ENCODE measurements around the gene ABHD6.

ABHD6 gene

GRCh38 chr3:58231666-58232065 lies 5.9 kb upstream of the ABHD6 start:
- Histone ChIP-seq H3K9me3 (ENCODE audit: control extremely low read depth in 1 of 5, control insufficient read depth in 4 of 5, insufficient read depth in 2 of 5, low read depth in 1 of 5, low read length in 4 of 5) (no peaks in the 10 kb centered on the region), H3K27me3 (replicated peaks in 2 of 5; ENCODE audit: control insufficient read depth in 4 of 5, insufficient read depth in 5 of 5, low read length in 4 of 5) (peaks cover 0 to 3% (median 0%) of the 10 kb centered on the region in 5 experiments), H3K36me3 (ENCODE audit: control insufficient read depth in 4 of 4, insufficient read depth in 4 of 4, low read length in 3 of 4) (no peaks in the 10 kb centered on the region), H3K4me3 (ENCODE audit: control insufficient read depth in 1 of 7, extremely low read depth in 1 of 7, insufficient read depth in 4 of 7, low read depth in 2 of 7, low read length in 6 of 7) (no peak overlapping the region), H3K27ac (ENCODE audit: insufficient read depth in 1 of 2, low read depth in 1 of 2, low read length in 2 of 2, poor library complexity in 1 of 2, severe bottlenecking in 2 of 2) (no peak overlapping the region), H3K4me1 (ENCODE audit: control extremely low read depth in 1 of 4, control insufficient read depth in 4 of 4, insufficient read depth in 4 of 4, low read length in 3 of 4) (peaks cover 0 to 10% (median 6%) of the 10 kb centered on the region in 4 experiments)
- ChIA-PET POLR2A (no interaction called here), CTCF (interaction anchor here (1.3 to 4.0 kb wide), 4 partner anchors 9 to 42 kb away, joined by 3 to 19 read pairs (median 9); partner anchors contain the start of gene DNASE1L3)
- WGBS (ENCODE audit: insufficient coverage), result 100% methylated on average over 1 of the region's 2 CpGs
- no peak for DNase-seq

GRCh38 chr3:58234516-58234931 lies 3.1 kb upstream of the ABHD6 start:
- peak in 1 of 3 donors; percentile 15 for DNase-seq
- POLR2A ChIA-PET, result no interaction called here

GRCh38 chr3:58235970-58236369 lies 1.6 kb upstream of the ABHD6 start:
- Histone ChIP-seq H3K27me3 (replicated peaks in 2 of 5; ENCODE audit: control insufficient read depth in 4 of 5, insufficient read depth in 5 of 5, low read length in 4 of 5) (peaks cover 0 to 3% (median 0%) of the 10 kb centered on the region in 5 experiments), H3K4me3 (ENCODE audit: control insufficient read depth in 1 of 7, extremely low read depth in 1 of 7, insufficient read depth in 4 of 7, low read depth in 2 of 7, low read length in 6 of 7) (no peak overlapping the region), H3K9me3 (ENCODE audit: control extremely low read depth in 1 of 5, control insufficient read depth in 4 of 5, insufficient read depth in 2 of 5, low read depth in 1 of 5, low read length in 4 of 5) (no peaks in the 10 kb centered on the region), H3K36me3 (ENCODE audit: control insufficient read depth in 4 of 4, insufficient read depth in 4 of 4, low read length in 3 of 4) (no peaks in the 10 kb centered on the region), H3K27ac (ENCODE audit: insufficient read depth in 1 of 2, low read depth in 1 of 2, low read length in 2 of 2, poor library complexity in 1 of 2, severe bottlenecking in 2 of 2) (no peak overlapping the region), H3K4me1 (ENCODE audit: control extremely low read depth in 1 of 4, control insufficient read depth in 4 of 4, insufficient read depth in 4 of 4, low read length in 3 of 4) (peaks cover 0 to 24% (median 20%) of the 10 kb centered on the region in 4 experiments)
- no peak for DNase-seq
- ChIA-PET CTCF (interaction anchor here (1.0 to 1.3 kb wide), 2 partner anchors 21 to 70 kb away, joined by 3 read pairs; partner anchors contain the start of genes HTD2 and RPP14), POLR2A (no interaction called here)
- 93% methylated on average over 4 of the region's 4 CpGs for WGBS (ENCODE audit: insufficient coverage)

More at GRCh38 chr3:58234516-58234931, 3.1 kb upstream of the ABHD6 start:
- 100% methylated on average over 1 of the region's 4 CpGs for WGBS (ENCODE audit: insufficient coverage)
- Histone ChIP-seq H3K36me3 (ENCODE audit: control insufficient read depth in 4 of 4, insufficient read depth in 4 of 4, low read length in 3 of 4) (no peaks in the 10 kb centered on the region), H3K4me1 (ENCODE audit: control extremely low read depth in 1 of 4, control insufficient read depth in 4 of 4, insufficient read depth in 4 of 4, low read length in 3 of 4) (peaks cover 0 to 24% (median 20%) of the 10 kb centered on the region in 4 experiments), H3K27ac (ENCODE audit: insufficient read depth in 1 of 2, low read depth in 1 of 2, low read length in 2 of 2, poor library complexity in 1 of 2, severe bottlenecking in 2 of 2) (no peak overlapping the region), H3K9me3 (ENCODE audit: control extremely low read depth in 1 of 5, control insufficient read depth in 4 of 5, insufficient read depth in 2 of 5, low read depth in 1 of 5, low read length in 4 of 5) (no peaks in the 10 kb centered on the region), H3K27me3 (replicated peaks in 2 of 5; ENCODE audit: control insufficient read depth in 4 of 5, insufficient read depth in 5 of 5, low read length in 4 of 5) (peaks cover 0 to 3% (median 0%) of the 10 kb centered on the region in 5 experiments), H3K4me3 (ENCODE audit: control insufficient read depth in 1 of 7, extremely low read depth in 1 of 7, insufficient read depth in 4 of 7, low read depth in 2 of 7, low read length in 6 of 7) (no peak overlapping the region)
- CTCF ChIA-PET, result interaction anchor here (0.6 to 4.0 kb wide), 12 partner anchors 12 to 246 kb away, joined by 3 to 14 read pairs (median 3); partner anchors contain the start of gene DNASE1L3

- H3K27me3 ChIP-seq (replicated peaks in 2 of 5; ENCODE audit: control insufficient read depth in 4 of 5, insufficient read depth in 5 of 5, low read length in 4 of 5), result peaks cover 0 to 3% (median 0%) of the 10 kb centered on the region in 5 experiments
- no peaks in the 10 kb centered on the region for H3K9me3 ChIP-seq (ENCODE audit: control extremely low read depth in 1 of 5, control insufficient read depth in 4 of 5, insufficient read depth in 2 of 5, low read depth in 1 of 5, low read length in 4 of 5)
- H3K4me1 ChIP-seq (ENCODE audit: control extremely low read depth in 1 of 4, control insufficient read depth in 4 of 4, insufficient read depth in 4 of 4, low read length in 3 of 4), result peaks cover 0 to 24% (median 20%) of the 10 kb centered on the region in 4 experiments
- no peak for DNase-seq
- WGBS (ENCODE audit: insufficient coverage), result 19% methylated on average over 23 of the region's 24 CpGs
- CTCF ChIA-PET, result interaction anchor here (0.6 kb wide), 1 partner anchor 147 kb away, joined by 3 read pairs; no protein-coding TSS in a partner anchor
- peak overlapping the region in 1 of 2 experiments; percentile 69 for H3K27ac ChIP-seq (ENCODE audit: insufficient read depth in 1 of 2, low read depth in 1 of 2, low read length in 2 of 2, poor library complexity in 1 of 2, severe bottlenecking in 2 of 2)
- no peaks in the 10 kb centered on the region for H3K36me3 ChIP-seq (ENCODE audit: control insufficient read depth in 4 of 4, insufficient read depth in 4 of 4, low read length in 3 of 4)
- POLR2A ChIA-PET, result no interaction called here
- peak overlapping the region; percentile 70 to 90 (median 84) for H3K4me3 ChIP-seq (ENCODE audit: control insufficient read depth in 1 of 7, extremely low read depth in 1 of 7, insufficient read depth in 4 of 7, low read depth in 2 of 7, low read length in 6 of 7)
Observed at GRCh38 chr3:58236527-58237237, 910 bp upstream of the ABHD6 start.

GRCh38 chr3:58237941-58238681 lies 519 bp downstream of the ABHD6 start:
- ChIA-PET CTCF (interaction anchor here (0.8 to 2.7 kb wide), 7 partner anchors 11 to 69 kb away, joined by 3 to 9 read pairs (median 3); no protein-coding TSS in a partner anchor), POLR2A (interaction anchor here (0.6 kb wide), 1 partner anchor 262 kb away, joined by 4 read pairs; no protein-coding TSS in a partner anchor)

GRCh38 chr3:58238830-58239229 lies 1.2 kb downstream of the ABHD6 start:
- Histone ChIP-seq H3K9me3 (ENCODE audit: control extremely low read depth in 1 of 5, control insufficient read depth in 4 of 5, insufficient read depth in 2 of 5, low read depth in 1 of 5, low read length in 4 of 5) (no peaks in the 10 kb centered on the region), H3K4me1 (ENCODE audit: control extremely low read depth in 1 of 4, control insufficient read depth in 4 of 4, insufficient read depth in 4 of 4, low read length in 3 of 4) (peaks cover 0 to 19% (median 17%) of the 10 kb centered on the region in 4 experiments), H3K27me3 (replicated peaks in 2 of 5; ENCODE audit: control insufficient read depth in 4 of 5, insufficient read depth in 5 of 5, low read length in 4 of 5) (peaks cover 0 to 3% (median 0%) of the 10 kb centered on the region in 5 experiments), H3K36me3 (ENCODE audit: control insufficient read depth in 4 of 4, insufficient read depth in 4 of 4, low read length in 3 of 4) (no peaks in the 10 kb centered on the region), H3K27ac (ENCODE audit: insufficient read depth in 1 of 2, low read depth in 1 of 2, low read length in 2 of 2, poor library complexity in 1 of 2, severe bottlenecking in 2 of 2) (no peak overlapping the region), H3K4me3 (ENCODE audit: control insufficient read depth in 1 of 7, extremely low read depth in 1 of 7, insufficient read depth in 4 of 7, low read depth in 2 of 7, low read length in 6 of 7) (peak overlapping the region in 3 of 7 experiments; percentile 83 to 90 (median 84))
- DNase-seq, result no peak
- CTCF ChIA-PET, result interaction anchor here (0.5 to 2.7 kb wide), 9 partner anchors 12 to 380 kb away, joined by 3 to 9 read pairs (median 5); no protein-coding TSS in a partner anchor
- WGBS (ENCODE audit: insufficient coverage), result 86% methylated on average over 1 of the region's 7 CpGs
- POLR2A ChIA-PET, result interaction anchor here (0.6 kb wide), 1 partner anchor 261 kb away, joined by 4 read pairs; no protein-coding TSS in a partner anchor

More at GRCh38 chr3:58237941-58238681, 519 bp downstream of the ABHD6 start:
- Histone ChIP-seq H3K27ac (ENCODE audit: insufficient read depth in 1 of 2, low read depth in 1 of 2, low read length in 2 of 2, poor library complexity in 1 of 2, severe bottlenecking in 2 of 2) (no peak overlapping the region), H3K9me3 (ENCODE audit: control extremely low read depth in 1 of 5, control insufficient read depth in 4 of 5, insufficient read depth in 2 of 5, low read depth in 1 of 5, low read length in 4 of 5) (no peaks in the 10 kb centered on the region), H3K4me1 (ENCODE audit: control extremely low read depth in 1 of 4, control insufficient read depth in 4 of 4, insufficient read depth in 4 of 4, low read length in 3 of 4) (peaks cover 0 to 19% (median 17%) of the 10 kb centered on the region in 4 experiments), H3K36me3 (ENCODE audit: control insufficient read depth in 4 of 4, insufficient read depth in 4 of 4, low read length in 3 of 4) (no peaks in the 10 kb centered on the region), H3K4me3 (ENCODE audit: control insufficient read depth in 1 of 7, extremely low read depth in 1 of 7, insufficient read depth in 4 of 7, low read depth in 2 of 7, low read length in 6 of 7) (peak overlapping the region; percentile 73 to 90 (median 84)), H3K27me3 (replicated peaks in 2 of 5; ENCODE audit: control insufficient read depth in 4 of 5, insufficient read depth in 5 of 5, low read length in 4 of 5) (peaks cover 0 to 3% (median 0%) of the 10 kb centered on the region in 5 experiments)
- DNase-seq, result peak; percentile 40 to 78 (median 62)
- WGBS (ENCODE audit: insufficient coverage), result 1% methylated on average over 34 of the region's 53 CpGs
